ENCODE data around the gene WWC1. TPM values are rescaled to one million over a fixed set of nuclear protein-coding genes. Genes with fewer than 3 reads are reported as not detected.
"Not testable (repeated sequence)": the region's sequence is repeated elsewhere in the genome, so short reads cannot be mapped to it uniquely, and the experiment has no call there.

The WWC1 gene
- total and polyA plus RNA-seq, 2 donors: 0.66 to 6.0 TPM

- no peak for DNase-seq (ENCODE audit: low read depth in 6 of 9, low spot score in 9 of 9)
- WGBS: 92% methylated on average over 5 of the region's 5 CpGs
- Histone ChIP-seq H3K4me1 (ENCODE audit: control insufficient read depth in 2 of 2, insufficient read depth in 2 of 2, low read length in 2 of 2) (no peaks in the 10 kb centered on the region), H3K36me3 (ENCODE audit: control insufficient read depth in 2 of 2, insufficient read depth in 2 of 2, low read length in 1 of 2) (no peaks in the 10 kb centered on the region), H3K27ac (ENCODE audit: low read depth in 1 of 2, low read length in 1 of 2) (no peak overlapping the region), H3K27me3 (ENCODE audit: control insufficient read depth in 2 of 2, insufficient read depth in 1 of 2, low read length in 1 of 2) (no peaks in the 10 kb centered on the region), H3K9me3 (ENCODE audit: control insufficient read depth in 2 of 2, insufficient read depth in 1 of 2, low read length in 1 of 2) (no peaks in the 10 kb centered on the region), H3K4me3 (ENCODE audit: low read length in 2 of 2) (no peak overlapping the region)
These were observed 12.1 kb downstream of the WWC1 start for GRCh38 chr5:168303393-168304025.

- no peak for DNase-seq (ENCODE audit: low read depth in 6 of 9, low spot score in 9 of 9)
- Histone ChIP-seq H3K27me3 (ENCODE audit: control insufficient read depth in 2 of 2, insufficient read depth in 1 of 2, low read length in 1 of 2) (no peaks in the 10 kb centered on the region), H3K4me3 (ENCODE audit: low read length in 2 of 2) (no peak overlapping the region), H3K27ac (ENCODE audit: low read depth in 1 of 2, low read length in 1 of 2) (no peak overlapping the region), H3K9me3 (ENCODE audit: control insufficient read depth in 2 of 2, insufficient read depth in 1 of 2, low read length in 1 of 2) (no peaks in the 10 kb centered on the region), H3K4me1 (ENCODE audit: control insufficient read depth in 2 of 2, insufficient read depth in 2 of 2, low read length in 2 of 2) (no peaks in the 10 kb centered on the region), H3K36me3 (ENCODE audit: control insufficient read depth in 2 of 2, insufficient read depth in 2 of 2, low read length in 1 of 2) (no peaks in the 10 kb centered on the region)
- 92% methylated on average over 2 of the region's 2 CpGs for WGBS
These were observed 12.9 kb downstream of the WWC1 start for GRCh38 chr5:168304349-168304748.

GRCh38 chr5:168305281-168305680, 13.8 kb downstream of the WWC1 start:
- DNase-seq (ENCODE audit: low read depth in 6 of 9, low spot score in 9 of 9): no peak
- Histone ChIP-seq H3K9me3 (ENCODE audit: control insufficient read depth in 2 of 2, insufficient read depth in 1 of 2, low read length in 1 of 2) (no peaks in the 10 kb centered on the region), H3K4me1 (ENCODE audit: control insufficient read depth in 2 of 2, insufficient read depth in 2 of 2, low read length in 2 of 2) (no peaks in the 10 kb centered on the region), H3K27ac (ENCODE audit: low read depth in 1 of 2, low read length in 1 of 2) (no peak overlapping the region), H3K4me3 (ENCODE audit: low read length in 2 of 2) (no peak overlapping the region), H3K27me3 (ENCODE audit: control insufficient read depth in 2 of 2, insufficient read depth in 1 of 2, low read length in 1 of 2) (no peaks in the 10 kb centered on the region), H3K36me3 (ENCODE audit: control insufficient read depth in 2 of 2, insufficient read depth in 2 of 2, low read length in 1 of 2) (no peaks in the 10 kb centered on the region)
- WGBS: 91% methylated on average over 7 of the region's 7 CpGs

GRCh38 chr5:168307022-168307421, 15.6 kb downstream of the WWC1 start:
- Histone ChIP-seq H3K9me3 (ENCODE audit: control insufficient read depth in 2 of 2, insufficient read depth in 1 of 2, low read length in 1 of 2) (no peaks in the 10 kb centered on the region), H3K4me3 (ENCODE audit: low read length in 2 of 2) (no peak overlapping the region), H3K36me3 (ENCODE audit: control insufficient read depth in 2 of 2, insufficient read depth in 2 of 2, low read length in 1 of 2) (no peaks in the 10 kb centered on the region), H3K27me3 (ENCODE audit: control insufficient read depth in 2 of 2, insufficient read depth in 1 of 2, low read length in 1 of 2) (no peaks in the 10 kb centered on the region), H3K4me1 (ENCODE audit: control insufficient read depth in 2 of 2, insufficient read depth in 2 of 2, low read length in 2 of 2) (no peaks in the 10 kb centered on the region), H3K27ac (ENCODE audit: low read depth in 1 of 2, low read length in 1 of 2) (no peak overlapping the region)
- DNase-seq (ENCODE audit: low read depth in 6 of 9, low spot score in 9 of 9): no peak
- WGBS: 94% methylated on average over 6 of the region's 6 CpGs

DNA sequence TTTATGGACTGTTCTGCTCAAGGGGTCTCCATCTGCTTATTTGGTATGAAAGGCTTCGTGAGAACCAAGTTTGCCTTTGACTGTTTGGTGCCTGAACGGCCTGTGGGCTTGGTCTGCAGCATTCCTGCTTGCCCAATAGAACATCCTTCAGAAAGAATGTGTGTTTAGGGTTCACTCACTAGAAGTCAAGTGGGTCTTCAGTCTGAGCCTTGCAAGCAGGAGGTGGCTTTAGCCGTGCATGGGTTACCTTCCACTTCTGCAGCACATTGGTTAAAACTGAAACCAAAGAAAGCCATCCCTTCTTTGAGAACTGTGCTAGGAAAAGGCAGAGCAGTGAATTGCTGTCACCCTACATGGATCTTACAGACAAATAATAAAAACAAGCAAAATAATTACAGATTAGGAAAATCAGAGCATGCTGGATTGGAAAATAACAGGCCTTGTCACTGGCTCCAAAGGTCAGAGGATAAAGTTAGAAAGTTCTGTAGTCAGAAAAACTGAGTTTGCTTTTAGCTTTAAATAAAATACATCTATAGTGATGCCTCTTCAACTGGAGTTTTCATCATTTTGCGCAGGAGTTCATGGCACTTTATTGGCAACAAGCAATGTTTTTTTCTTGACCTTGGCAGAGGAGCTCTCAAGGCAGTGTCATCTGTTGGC, 16.6 kb downstream of the WWC1 start:
- H3K4me1 ChIP-seq (ENCODE audit: control insufficient read depth in 2 of 2, insufficient read depth in 2 of 2, low read length in 2 of 2): no peaks in the 10 kb centered on the region
- no peaks in the 10 kb centered on the region for H3K9me3 ChIP-seq (ENCODE audit: control insufficient read depth in 2 of 2, insufficient read depth in 1 of 2, low read length in 1 of 2)
- no peak overlapping the region for H3K27ac ChIP-seq (ENCODE audit: low read depth in 1 of 2, low read length in 1 of 2)
- H3K4me3 ChIP-seq (ENCODE audit: low read length in 2 of 2): no peak overlapping the region
- 92% methylated on average over 4 of the region's 4 CpGs for WGBS
- DNase-seq (ENCODE audit: low read depth in 6 of 9, low spot score in 9 of 9): no peak
- no peaks in the 10 kb centered on the region for H3K27me3 ChIP-seq (ENCODE audit: control insufficient read depth in 2 of 2, insufficient read depth in 1 of 2, low read length in 1 of 2)
- H3K36me3 ChIP-seq (ENCODE audit: control insufficient read depth in 2 of 2, insufficient read depth in 2 of 2, low read length in 1 of 2): no peaks in the 10 kb centered on the region

DNA sequence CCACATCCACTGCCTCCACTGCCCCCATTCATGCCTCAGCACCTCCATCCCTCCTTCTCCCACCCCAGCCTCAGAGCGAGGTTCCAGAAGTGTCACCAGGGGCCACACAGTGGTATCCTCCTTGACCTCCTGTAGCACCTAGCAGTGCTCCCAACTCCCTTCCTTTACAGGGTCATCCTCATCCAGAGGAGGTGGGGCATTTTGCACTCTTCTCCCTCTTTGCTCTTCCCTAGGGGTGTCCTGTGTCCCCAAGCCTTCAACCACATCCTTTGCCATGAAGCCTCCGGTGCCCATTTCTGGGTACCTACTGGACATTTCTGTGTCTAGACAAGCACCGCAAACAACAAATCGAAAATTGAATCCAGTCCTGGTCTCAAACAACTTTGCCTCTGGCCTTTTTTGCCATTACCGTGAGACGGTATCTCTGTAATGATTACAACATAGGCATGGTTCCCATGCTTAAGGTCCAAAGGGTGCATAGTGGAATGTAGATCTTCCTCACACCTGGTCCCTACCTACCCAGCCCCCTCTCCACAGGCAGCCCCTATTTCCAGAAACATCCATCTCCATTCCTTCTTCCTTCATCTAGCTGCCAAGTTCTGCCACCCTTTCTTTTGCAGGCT, 17.6 kb downstream of the WWC1 start:
- H3K9me3 ChIP-seq (ENCODE audit: control insufficient read depth in 2 of 2, insufficient read depth in 1 of 2, low read length in 1 of 2): no peaks in the 10 kb centered on the region
- no peak overlapping the region for H3K27ac ChIP-seq (ENCODE audit: low read depth in 1 of 2, low read length in 1 of 2)
- WGBS: 97% methylated on average over 6 of the region's 6 CpGs
- no peak for DNase-seq (ENCODE audit: low read depth in 6 of 9, low spot score in 9 of 9)
- no peaks in the 10 kb centered on the region for H3K4me1 ChIP-seq (ENCODE audit: control insufficient read depth in 2 of 2, insufficient read depth in 2 of 2, low read length in 2 of 2)
- H3K27me3 ChIP-seq (ENCODE audit: control insufficient read depth in 2 of 2, insufficient read depth in 1 of 2, low read length in 1 of 2): no peaks in the 10 kb centered on the region
- no peak overlapping the region for H3K4me3 ChIP-seq (ENCODE audit: low read length in 2 of 2)
- no peaks in the 10 kb centered on the region for H3K36me3 ChIP-seq (ENCODE audit: control insufficient read depth in 2 of 2, insufficient read depth in 2 of 2, low read length in 1 of 2)

DNA sequence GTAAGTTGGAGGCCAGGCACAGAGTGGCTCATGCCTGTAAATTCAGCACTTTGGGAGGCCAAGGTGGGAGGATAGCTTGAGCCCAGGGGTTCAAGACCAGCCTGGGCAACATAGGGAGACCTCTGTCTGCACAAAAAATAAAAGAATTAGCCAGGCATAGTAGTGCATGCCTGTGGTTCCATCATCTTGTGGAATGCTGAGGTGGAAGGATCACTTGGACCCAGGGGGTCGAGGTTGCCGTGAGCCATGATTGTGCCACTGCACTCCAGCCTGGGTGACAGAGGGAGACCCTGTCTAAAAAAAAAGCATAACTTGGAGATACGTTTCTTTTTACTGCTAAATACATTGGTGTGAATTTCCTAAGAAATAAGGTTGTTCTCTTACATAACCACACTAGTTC, 19.1 kb downstream of the WWC1 start:
- not testable (repeated sequence) for H3K27ac ChIP-seq (ENCODE audit: low read depth in 1 of 2, low read length in 1 of 2); DNase-seq (ENCODE audit: low read depth in 6 of 9, low spot score in 9 of 9); H3K4me3 ChIP-seq (ENCODE audit: low read length in 2 of 2); H3K27me3 ChIP-seq (ENCODE audit: control insufficient read depth in 2 of 2, insufficient read depth in 1 of 2, low read length in 1 of 2); H3K4me1 ChIP-seq (ENCODE audit: control insufficient read depth in 2 of 2, insufficient read depth in 2 of 2, low read length in 2 of 2); H3K36me3 ChIP-seq (ENCODE audit: control insufficient read depth in 2 of 2, insufficient read depth in 2 of 2, low read length in 1 of 2); H3K9me3 ChIP-seq (ENCODE audit: control insufficient read depth in 2 of 2, insufficient read depth in 1 of 2, low read length in 1 of 2)
- WGBS: 96% methylated on average over 3 of the region's 3 CpGs

DNA sequence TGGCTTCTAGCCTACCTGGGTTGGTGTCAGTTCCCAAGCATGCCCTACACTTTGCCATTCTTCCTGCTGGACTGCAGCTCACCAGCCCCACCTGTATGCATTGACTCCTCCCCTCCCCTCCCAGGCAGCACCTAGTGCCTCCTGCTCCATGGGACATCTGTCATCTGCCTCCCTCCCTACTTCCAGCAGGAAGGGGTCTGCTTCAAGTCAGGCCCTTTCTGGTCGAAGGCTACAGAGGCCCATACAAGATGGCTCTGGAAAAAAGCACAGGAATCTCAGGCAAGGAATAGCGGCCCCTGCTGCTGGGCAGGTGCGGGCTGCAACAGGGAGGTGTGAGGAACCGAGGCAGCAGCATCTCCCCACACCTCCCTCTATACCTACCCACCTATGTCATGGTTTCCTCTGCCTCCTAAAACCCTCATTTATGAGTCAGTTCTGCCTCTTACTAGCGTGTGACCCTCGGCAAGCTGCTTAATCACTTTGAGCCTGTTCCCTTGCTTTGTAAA, 19.7 kb downstream of the WWC1 start:
- Histone ChIP-seq H3K27me3 (ENCODE audit: control insufficient read depth in 2 of 2, insufficient read depth in 1 of 2, low read length in 1 of 2) (no peaks in the 10 kb centered on the region), H3K4me3 (ENCODE audit: low read length in 2 of 2) (no peak overlapping the region), H3K36me3 (ENCODE audit: control insufficient read depth in 2 of 2, insufficient read depth in 2 of 2, low read length in 1 of 2) (no peaks in the 10 kb centered on the region), H3K4me1 (ENCODE audit: control insufficient read depth in 2 of 2, insufficient read depth in 2 of 2, low read length in 2 of 2) (no peaks in the 10 kb centered on the region), H3K9me3 (ENCODE audit: control insufficient read depth in 2 of 2, insufficient read depth in 1 of 2, low read length in 1 of 2) (no peaks in the 10 kb centered on the region), H3K27ac (ENCODE audit: low read depth in 1 of 2, low read length in 1 of 2) (no peak overlapping the region)
- 77% methylated on average over 6 of the region's 6 CpGs for WGBS
- no peak for DNase-seq (ENCODE audit: low read depth in 6 of 9, low spot score in 9 of 9)

GRCh38 chr5:168312606-168313295, 21.3 kb downstream of the WWC1 start:
- no peaks in the 10 kb centered on the region for H3K36me3 ChIP-seq (ENCODE audit: control insufficient read depth in 2 of 2, insufficient read depth in 2 of 2, low read length in 1 of 2)
- H3K27me3 ChIP-seq (ENCODE audit: control insufficient read depth in 2 of 2, insufficient read depth in 1 of 2, low read length in 1 of 2): no peaks in the 10 kb centered on the region
- DNase-seq (ENCODE audit: low read depth in 6 of 9, low spot score in 9 of 9): no peak
- H3K4me3 ChIP-seq (ENCODE audit: low read length in 2 of 2): no peak overlapping the region
- 81% methylated on average over 11 of the region's 11 CpGs for WGBS
- H3K27ac ChIP-seq (ENCODE audit: low read depth in 1 of 2, low read length in 1 of 2): no peak overlapping the region
- no peaks in the 10 kb centered on the region for H3K4me1 ChIP-seq (ENCODE audit: control insufficient read depth in 2 of 2, insufficient read depth in 2 of 2, low read length in 2 of 2)
- H3K9me3 ChIP-seq (ENCODE audit: control insufficient read depth in 2 of 2, insufficient read depth in 1 of 2, low read length in 1 of 2): no peaks in the 10 kb centered on the region

Measured in thymus (tissue), 11 donors.